ENCODE measurements around the gene ATF3. TPM values are rescaled to one million over a fixed set of nuclear protein-coding genes. Genes with fewer than 3 reads are reported as not detected.

The ATF3 gene
- total RNA-seq, 4 donors from 2014 or later = 1.8 to 42.6 (median 24.4) TPM

DNA sequence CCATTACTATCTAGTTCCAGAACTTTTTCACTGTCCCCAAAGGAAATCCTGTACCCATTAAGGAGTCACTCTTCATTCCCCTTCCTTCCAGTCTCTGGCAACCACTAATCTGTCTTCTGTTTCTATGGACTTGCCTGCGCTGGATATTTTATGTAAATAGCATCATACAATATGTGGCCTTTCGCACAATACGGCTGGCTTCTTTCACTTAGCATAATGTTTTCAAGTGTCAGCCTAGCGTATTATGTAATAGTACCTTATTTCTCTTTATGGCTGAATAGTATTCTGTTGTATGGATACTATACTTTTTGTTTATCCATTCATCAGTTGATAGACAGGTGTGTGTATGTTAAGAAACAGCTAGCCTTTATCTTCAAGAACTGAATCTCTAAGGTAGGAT is 14.3 kb downstream of the ATF3 start:
- intact Hi-C loops (cut with DNase I; ENCODE audit: low total_unique reads) = no loop called here
- H3K4me1 ChIP-seq = no peaks in the 10 kb centered on the region
- no peak for DNase-seq
- H3K9me3 ChIP-seq = no peaks in the 10 kb centered on the region
- H3K27me3 ChIP-seq = no peaks in the 10 kb centered on the region
- H3K27ac ChIP-seq = no peak overlapping the region
- H3K36me3 ChIP-seq = no peaks in the 10 kb centered on the region
- no peak overlapping the region for H3K4me3 ChIP-seq
- TF ChIP-seq, protein P1, sequence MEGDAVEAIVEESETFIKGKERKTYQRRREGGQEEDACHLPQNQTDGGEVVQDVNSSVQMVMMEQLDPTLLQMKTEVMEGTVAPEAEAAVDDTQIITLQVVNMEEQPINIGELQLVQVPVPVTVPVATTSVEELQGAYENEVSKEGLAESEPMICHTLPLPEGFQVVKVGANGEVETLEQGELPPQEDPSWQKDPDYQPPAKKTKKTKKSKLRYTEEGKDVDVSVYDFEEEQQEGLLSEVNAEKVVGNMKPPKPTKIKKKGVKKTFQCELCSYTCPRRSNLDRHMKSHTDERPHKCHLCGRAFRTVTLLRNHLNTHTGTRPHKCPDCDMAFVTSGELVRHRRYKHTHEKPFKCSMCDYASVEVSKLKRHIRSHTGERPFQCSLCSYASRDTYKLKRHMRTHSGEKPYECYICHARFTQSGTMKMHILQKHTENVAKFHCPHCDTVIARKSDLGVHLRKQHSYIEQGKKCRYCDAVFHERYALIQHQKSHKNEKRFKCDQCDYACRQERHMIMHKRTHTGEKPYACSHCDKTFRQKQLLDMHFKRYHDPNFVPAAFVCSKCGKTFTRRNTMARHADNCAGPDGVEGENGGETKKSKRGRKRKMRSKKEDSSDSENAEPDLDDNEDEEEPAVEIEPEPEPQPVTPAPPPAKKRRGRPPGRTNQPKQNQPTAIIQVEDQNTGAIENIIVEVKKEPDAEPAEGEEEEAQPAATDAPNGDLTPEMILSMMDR (IDR thresholded peaks at IDR 0.05) = no peak
- TF ChIP-seq POLR2A (IDR thresholded peaks at IDR 0.05) = no peak

GRCh38 chr1:212623603-212624002 is 15.0 kb downstream of the ATF3 start:
- Histone ChIP-seq H3K9me3 (no peaks in the 10 kb centered on the region), H3K36me3 (no peaks in the 10 kb centered on the region), H3K4me1 (no peaks in the 10 kb centered on the region), H3K27me3 (no peaks in the 10 kb centered on the region), H3K4me3 (no peak overlapping the region), H3K27ac (no peak overlapping the region)
- no peak for DNase-seq
- intact Hi-C loops (cut with DNase I; ENCODE audit: low total_unique reads) = no loop called here
- no peak for TF ChIP-seq POLR2A (IDR thresholded peaks at IDR 0.05)
- TF ChIP-seq, protein P1 (IDR thresholded peaks at IDR 0.05) = no peak

DNA sequence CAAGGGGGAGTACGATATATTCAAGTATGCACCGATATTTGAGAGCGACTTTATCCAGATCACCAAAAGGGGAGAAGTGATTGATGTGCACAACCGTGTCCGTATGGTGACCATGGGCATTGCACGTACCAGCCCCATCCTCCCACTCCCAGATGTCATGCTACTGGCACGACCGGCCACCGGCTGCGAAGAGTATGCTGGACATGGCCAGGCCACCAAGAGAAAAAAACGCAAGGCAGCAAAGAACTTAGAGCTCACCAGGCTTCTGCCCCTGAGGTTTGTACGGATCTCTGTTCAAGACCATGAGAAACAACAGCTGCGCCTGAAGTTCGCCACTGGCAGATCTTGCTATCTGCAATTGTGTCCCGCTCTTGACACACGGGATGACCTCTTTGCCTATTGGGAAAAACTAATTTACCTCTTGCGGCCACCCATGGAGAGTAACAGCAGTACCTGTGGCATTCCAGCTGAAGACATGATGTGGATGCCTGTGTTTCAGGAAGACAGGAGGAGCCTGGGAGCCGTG is 16.5 kb downstream of the ATF3 start:
- H3K27ac ChIP-seq = no peak overlapping the region
- no peaks in the 10 kb centered on the region for H3K27me3 ChIP-seq
- H3K9me3 ChIP-seq = no peaks in the 10 kb centered on the region
- H3K4me1 ChIP-seq = no peaks in the 10 kb centered on the region
- H3K4me3 ChIP-seq = no peak overlapping the region
- TF ChIP-seq POLR2A (IDR thresholded peaks at IDR 0.05) = no peak
- TF ChIP-seq, protein P1 (IDR thresholded peaks at IDR 0.05) = no peak
- intact Hi-C loops (cut with DNase I; ENCODE audit: low total_unique reads) = loop anchor here (5.0 kb wide), 1 partner anchor 148 kb away; no protein-coding TSS in a partner anchor
- H3K36me3 ChIP-seq = no peaks in the 10 kb centered on the region
- no peak for DNase-seq

DNA sequence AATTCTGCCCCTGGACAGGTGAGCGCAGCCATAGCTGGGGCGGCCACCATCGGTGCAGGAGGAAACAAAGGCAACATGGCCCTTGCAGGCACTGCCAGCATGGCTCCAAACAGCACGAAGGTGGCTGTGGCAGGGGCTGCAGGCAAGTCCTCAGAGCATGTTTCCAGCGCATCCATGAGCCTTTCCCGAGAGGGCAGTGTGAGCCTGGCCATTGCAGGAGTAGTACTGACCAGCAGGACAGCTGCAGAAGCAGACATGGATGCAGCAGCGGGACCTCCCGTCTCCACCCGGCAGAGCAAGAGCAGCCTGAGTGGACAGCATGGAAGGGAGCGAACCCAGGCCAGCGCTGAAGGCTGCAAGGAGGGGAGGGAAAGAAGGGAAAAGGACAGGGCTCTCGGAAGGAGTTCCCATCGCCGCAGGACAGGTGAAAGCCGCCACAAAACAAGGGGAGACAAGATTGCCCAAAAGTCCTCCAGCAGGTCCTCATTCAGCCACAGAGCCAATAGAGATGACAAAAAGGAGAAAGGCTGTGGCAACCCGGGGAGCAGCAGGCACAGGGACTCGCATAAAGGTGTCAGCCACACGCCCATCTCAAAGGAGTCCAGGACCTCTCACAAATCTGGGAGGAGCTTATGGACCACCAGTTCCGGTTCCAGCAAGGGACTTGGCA is 17.4 kb downstream of the ATF3 start:
- H3K27me3 ChIP-seq = no peaks in the 10 kb centered on the region
- no peak overlapping the region for H3K27ac ChIP-seq
- DNase-seq = no peak
- intact Hi-C loops (cut with DNase I; ENCODE audit: low total_unique reads) = loop anchor here (5.0 kb wide), 1 partner anchor 149 kb away; no protein-coding TSS in a partner anchor
- no peaks in the 10 kb centered on the region for H3K4me1 ChIP-seq
- TF ChIP-seq, protein P1 (IDR thresholded peaks at IDR 0.05) = no peak
- TF ChIP-seq POLR2A (IDR thresholded peaks at IDR 0.05) = no peak
- no peaks in the 10 kb centered on the region for H3K36me3 ChIP-seq
- H3K4me3 ChIP-seq = no peak overlapping the region
- no peaks in the 10 kb centered on the region for H3K9me3 ChIP-seq

GRCh38 chr1:212628046-212628445 is 19.5 kb downstream of the ATF3 start:
- no peak overlapping the region for H3K4me3 ChIP-seq
- no peaks in the 10 kb centered on the region for H3K4me1 ChIP-seq
- intact Hi-C loops (cut with DNase I; ENCODE audit: low total_unique reads) = loop anchor here (5.0 kb wide), 1 partner anchor 151 kb away; no protein-coding TSS in a partner anchor
- H3K36me3 ChIP-seq = no peaks in the 10 kb centered on the region
- no peaks in the 10 kb centered on the region for H3K9me3 ChIP-seq
- no peak for TF ChIP-seq POLR2A (IDR thresholded peaks at IDR 0.05)
- TF ChIP-seq, protein P1 (IDR thresholded peaks at IDR 0.05) = no peak
- no peak overlapping the region for H3K27ac ChIP-seq
- DNase-seq = no peak
- H3K27me3 ChIP-seq = no peaks in the 10 kb centered on the region

Data from uterus (tissue), 4 donors.